Measurements from ENCODE around the gene NTRK3. TPM values are rescaled to one million over a fixed set of nuclear protein-coding genes. Genes with fewer than 3 reads are reported as not detected.

The NTRK3 gene
- total and polyA plus RNA-seq, 2 of the 8 experiments (the other 6 are each of a cell fraction or from before 2014, with no cell fraction given): 4.5 to 6.8 TPM

GRCh38 chr15:87967951-87968350 is 288.6 kb downstream of the NTRK3 start (continued):
- TF ChIP-seq CHD7 (IDR thresholded peaks at IDR 0.05; ENCODE audit: insufficient replicate concordance, low read length) (no peak), BRCA1 (IDR thresholded peaks at IDR 0.05; ENCODE audit: low read depth, low read length) (no peak), HDAC2 (IDR thresholded peaks at IDR 0.05; ENCODE audit: borderline replicate concordance in 1 of 2, low read depth in 2 of 2, low read length in 2 of 2) (no peak), BACH1 (IDR thresholded peaks at IDR 0.05; ENCODE audit: low read length) (no peak), KDM5A (IDR thresholded peaks at IDR 0.05; ENCODE audit: low read length) (no peak), JUN (IDR thresholded peaks at IDR 0.05; ENCODE audit: low read depth, low read length) (no peak)
